Measurements from ENCODE around the gene OGFRL1.

The OGFRL1 gene

GRCh38 chr6:71335544-71335943, 46.9 kb downstream of the OGFRL1 start:
- DNase-seq, result no peak

- DNase-seq, result no peak
These were observed 48.3 kb downstream of the OGFRL1 start for GRCh38 chr6:71336901-71337300.

- DNase-seq, result no peak
These were observed 50.1 kb downstream of the OGFRL1 start for GRCh38 chr6:71338540-71339316.

- DNase-seq, result no peak
These were observed 54.2 kb downstream of the OGFRL1 start for GRCh38 chr6:71342772-71343171.

- DNase-seq, result no peak
These were observed 57.1 kb downstream of the OGFRL1 start for GRCh38 chr6:71345476-71346333.

GRCh38 chr6:71346334-71346694, 57.7 kb downstream of the OGFRL1 start:
- no peak for DNase-seq

GRCh38 chr6:71347119-71347518, 58.5 kb downstream of the OGFRL1 start:
- no peak for DNase-seq

- no peak for DNase-seq
These were observed 60.8 kb downstream of the OGFRL1 start for GRCh38 chr6:71349395-71349794.

GRCh38 chr6:71349976-71350615, 61.5 kb downstream of the OGFRL1 start:
- no peak for DNase-seq

GRCh38 chr6:71351190-71351589, 62.6 kb downstream of the OGFRL1 start:
- DNase-seq, result no peak

All from SIG-M5 (cell line).